HG03060 (cell line): ENCODE measurements around the gene NKIRAS2.

Experiments used
- ATAC-seq: cut with Tn5 transposase; IDR thresholded peaks from one replicate; pipeline ENCODE4 v1.9.1; 2021; ENCODE audit warnings: low read depth, moderate number of reproducible peaks; ENCODE audit not compliant: unreplicated experiment

NKIRAS2 gene

DNA sequence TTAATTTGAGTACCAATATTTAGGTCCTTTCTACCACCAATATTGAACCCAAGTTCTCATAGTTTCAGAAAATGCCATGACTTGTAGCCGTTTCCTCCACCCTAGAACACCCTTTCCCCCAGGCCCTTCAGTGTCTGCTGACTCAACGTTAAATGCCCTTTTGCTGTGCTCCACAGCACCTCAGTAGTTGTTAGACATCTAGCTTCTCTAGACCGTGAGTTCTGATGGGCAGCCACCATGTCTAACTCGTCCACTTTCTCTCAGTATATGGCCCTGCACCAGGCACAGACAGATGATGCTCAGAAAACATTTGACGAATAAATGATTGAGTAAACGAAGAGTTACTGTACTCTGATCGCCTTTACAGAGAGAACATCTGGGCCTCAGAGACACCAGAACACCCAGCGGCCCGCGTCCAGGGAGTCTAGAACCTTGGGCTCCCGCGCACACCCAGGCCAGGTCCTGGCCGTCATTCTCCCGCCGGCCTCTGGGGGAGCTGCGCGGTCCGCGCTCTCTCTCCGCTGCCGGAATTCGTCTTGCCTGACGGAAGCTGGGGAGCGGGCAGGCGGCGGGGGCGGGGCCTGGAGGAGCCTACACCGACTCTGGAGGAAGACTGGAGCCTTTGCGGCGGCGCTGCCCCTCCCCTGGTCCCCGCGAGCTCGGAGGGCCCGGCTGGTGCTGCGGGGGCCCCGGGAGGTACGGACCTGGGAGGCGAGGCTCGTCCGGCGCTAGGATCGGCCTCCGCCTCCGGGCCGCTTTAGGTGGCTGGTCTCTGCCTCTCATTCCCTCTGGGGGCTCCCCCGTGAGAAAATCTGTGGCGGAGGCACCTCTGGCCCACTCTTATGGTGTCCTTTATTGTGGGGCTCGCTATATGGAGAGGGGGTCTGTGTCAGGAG is at the start of gene NKIRAS2:
TSS of gene NKIRAS2 (plus strand) at position 582 of the 896 bp plus-strand sequence. CDS start 1,488 bp downstream, outside the sequence.
- ATAC-seq: no peak

DNA sequence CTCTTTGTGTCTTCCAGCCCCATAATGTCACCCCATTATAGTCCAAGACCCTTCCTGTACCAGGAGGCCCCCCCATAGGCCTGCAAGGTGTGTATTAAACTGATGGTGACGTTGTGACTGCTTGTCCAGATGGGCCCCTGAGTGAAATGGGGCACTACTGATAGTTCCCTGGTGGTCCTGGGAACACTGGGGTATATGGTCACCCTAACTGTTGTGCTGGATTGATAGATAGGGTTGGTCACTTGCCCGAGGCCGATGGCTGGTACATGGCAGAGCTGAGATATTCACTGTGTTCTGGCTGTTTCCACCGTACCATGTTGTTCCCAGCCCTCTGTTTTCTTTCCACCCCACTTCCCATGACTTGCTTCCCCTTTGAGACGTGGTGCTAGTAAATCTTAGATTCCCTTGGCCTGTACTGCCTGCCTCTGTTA is 49.0 kb upstream of the NKIRAS2 start:
- no peak for ATAC-seq

DNA sequence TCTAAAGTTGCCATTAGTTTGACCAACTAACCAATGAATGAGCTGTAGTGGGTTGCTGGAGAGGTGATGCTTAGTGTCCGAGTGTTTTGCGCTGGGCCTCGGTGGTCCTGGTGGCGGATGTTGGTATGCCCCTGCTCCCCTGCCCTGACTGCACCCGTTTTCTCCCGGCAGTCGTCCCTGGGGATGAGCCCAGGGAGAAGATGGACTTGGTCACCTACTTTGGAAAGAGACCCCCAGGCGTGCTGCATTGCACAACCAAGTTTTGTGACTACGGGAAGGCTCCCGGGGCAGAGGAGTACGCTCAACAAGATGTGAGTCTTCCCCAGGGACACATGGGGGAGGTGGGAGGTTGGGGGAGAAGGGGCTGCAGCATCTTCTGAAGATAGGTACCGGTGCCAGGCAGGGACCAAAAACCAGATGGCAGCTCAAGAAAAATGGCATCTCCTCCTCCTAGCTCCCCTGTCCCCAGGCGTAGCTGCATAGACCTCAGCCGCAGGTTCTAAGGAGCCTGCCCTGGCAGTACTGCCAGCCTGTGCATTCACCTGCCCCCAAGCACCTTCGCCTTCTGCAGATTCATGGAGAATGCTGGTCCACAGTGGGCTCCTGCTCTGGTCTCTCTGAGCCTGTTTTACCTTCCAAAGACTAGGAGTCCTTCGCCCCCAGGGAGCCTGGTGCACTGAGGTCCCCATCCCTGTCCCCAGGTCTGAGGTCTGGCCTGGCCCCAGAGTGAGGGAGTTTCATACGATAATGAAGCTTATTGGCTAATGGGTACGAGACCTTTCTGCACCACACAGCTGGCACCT is 48.0 kb upstream of the NKIRAS2 start:
- ATAC-seq: no peak

DNA sequence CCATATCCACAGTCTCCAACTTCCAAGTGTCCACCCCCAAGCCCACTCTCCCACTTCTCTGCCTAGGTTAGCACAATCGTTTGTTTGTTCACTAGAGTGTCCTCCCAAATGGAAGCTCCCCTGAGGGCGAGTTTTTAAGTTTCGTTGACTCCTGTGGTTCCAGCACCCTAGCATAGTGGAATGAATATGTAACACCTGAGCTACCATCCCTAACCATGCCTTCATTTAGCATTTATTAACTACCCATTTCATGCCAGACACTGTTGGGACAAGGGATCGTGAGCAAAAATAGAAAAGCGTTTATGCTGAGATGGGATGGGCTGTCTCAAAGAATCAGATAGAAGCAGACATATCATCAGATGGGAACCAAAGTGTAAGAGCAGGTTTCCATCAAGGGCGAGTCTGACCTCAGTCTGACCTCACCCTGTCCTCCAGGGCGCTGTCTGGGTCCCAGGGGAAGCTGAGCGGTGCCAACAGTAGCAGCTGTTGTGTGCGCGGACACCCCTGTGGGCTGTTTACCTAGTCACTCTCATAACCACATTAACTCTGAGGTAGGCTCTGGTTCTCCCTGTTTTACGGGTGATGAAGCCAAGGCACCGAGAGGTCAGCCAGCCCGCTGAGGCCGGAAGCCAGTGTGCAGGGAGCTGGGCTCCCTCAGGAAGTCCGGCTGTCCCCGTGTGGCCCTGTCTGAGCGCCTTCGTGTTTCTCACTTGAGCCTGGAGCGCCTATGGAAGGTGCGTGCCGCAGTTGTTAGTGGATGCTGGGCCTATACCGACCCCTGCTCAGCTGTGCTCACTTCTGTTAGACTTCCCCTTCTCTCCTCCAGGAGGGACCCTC is 47.1 kb upstream of the NKIRAS2 start:
- no peak for ATAC-seq

DNA sequence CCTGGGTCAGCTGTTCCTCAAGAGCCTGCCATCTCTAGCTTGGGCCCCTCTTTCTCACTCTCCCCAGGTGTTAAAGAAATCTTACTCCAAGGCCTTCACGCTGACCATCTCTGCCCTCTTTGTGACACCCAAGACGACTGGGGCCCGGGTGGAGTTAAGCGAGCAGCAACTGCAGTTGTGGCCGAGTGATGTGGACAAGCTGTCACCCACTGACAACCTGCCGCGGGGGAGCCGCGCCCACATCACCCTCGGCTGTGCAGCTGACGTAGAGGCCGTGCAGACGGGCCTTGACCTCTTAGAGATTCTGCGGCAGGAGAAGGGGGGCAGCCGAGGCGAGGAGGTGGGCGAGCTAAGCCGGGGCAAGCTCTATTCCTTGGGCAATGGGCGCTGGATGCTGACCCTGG is 46.5 kb upstream of the NKIRAS2 start:
- no peak for ATAC-seq

DNA sequence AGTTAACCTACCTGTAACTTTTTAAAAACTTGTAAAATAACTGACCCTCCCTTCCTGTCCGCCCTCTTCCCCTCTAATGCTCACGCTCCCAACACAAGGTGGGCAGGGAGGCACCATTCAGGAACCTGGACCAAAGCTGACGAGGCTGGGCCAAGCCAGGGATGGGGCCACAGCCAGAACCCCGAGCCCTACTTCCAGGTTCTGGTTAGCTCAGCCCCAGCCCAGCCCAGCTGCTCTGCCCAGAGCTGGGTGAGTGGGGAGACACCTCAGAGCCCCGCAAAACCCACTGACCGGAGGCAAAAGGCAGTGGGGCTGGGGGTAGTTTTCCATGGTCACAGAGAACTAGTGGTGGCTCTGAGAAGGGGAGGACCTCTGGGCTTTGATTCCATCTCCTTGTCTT is 45.9 kb upstream of the NKIRAS2 start:
- ATAC-seq: no peak

DNA sequence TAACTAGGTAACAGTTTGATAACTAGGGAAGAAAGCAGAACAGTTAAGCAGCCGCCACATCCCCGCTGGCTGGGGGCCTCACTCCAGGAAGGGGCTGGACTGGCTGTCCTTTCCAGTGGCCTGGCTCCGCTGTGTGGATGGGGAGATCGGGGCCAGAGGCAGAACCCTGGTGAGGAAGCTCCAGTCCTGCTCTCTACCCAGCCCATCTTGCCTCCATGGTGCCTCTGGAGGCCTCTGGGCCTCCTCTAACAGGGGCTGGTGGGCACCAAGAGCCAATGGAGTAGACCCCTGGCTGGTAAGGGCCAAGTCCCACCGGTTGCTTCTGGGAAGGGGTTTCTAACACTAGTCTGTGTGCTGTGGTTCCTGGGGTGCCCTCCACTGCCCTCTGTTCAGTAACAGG is 45.2 kb upstream of the NKIRAS2 start:
- ATAC-seq: no peak

DNA sequence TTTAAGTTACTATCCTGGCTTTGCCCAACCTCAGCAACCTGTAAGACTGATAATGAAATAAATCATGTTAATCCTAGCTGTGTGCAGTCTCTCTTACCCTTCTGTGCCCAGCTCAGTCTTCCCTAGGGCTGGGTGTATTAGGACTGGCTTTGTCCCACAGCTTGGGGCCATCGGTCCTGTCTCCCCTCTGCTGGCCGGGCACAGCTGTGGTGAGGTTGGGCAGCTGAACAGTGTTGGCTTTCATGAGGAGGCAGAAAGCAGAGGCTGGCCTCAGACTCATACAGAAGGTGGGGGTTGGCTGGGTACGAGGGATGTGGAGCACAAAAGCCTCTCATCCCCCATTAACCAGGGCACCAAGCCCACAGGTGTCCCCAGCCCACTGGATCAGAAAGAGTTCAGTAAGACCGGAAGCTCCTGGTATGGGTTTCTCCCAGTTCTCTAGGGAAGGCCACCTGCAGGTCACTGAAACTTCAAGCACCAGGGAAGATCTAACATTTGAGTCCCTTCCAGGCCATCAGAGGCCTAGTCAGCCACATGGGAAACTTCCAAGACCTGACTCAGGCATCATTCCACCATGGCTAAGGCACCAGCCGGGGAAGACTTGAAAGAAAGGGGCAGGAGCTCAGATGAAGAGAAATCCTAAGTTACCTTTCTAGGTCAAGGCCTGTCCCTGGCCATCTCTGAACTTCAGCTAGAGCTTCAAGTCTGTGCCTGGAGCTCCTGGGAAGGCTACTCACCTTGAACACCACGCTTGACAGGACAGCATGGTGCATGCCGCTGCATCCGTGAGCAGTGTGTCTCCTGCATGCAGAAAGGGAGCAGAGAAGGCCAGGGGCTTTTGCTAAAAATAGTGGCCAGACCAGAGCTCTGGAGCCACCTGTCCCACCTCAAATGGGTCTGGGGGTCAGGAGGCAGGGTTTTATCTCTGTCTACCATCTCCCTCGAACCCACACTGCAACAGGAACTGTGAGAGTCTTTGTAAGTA is 44.5 kb upstream of the NKIRAS2 start:
- ATAC-seq: no peak

DNA sequence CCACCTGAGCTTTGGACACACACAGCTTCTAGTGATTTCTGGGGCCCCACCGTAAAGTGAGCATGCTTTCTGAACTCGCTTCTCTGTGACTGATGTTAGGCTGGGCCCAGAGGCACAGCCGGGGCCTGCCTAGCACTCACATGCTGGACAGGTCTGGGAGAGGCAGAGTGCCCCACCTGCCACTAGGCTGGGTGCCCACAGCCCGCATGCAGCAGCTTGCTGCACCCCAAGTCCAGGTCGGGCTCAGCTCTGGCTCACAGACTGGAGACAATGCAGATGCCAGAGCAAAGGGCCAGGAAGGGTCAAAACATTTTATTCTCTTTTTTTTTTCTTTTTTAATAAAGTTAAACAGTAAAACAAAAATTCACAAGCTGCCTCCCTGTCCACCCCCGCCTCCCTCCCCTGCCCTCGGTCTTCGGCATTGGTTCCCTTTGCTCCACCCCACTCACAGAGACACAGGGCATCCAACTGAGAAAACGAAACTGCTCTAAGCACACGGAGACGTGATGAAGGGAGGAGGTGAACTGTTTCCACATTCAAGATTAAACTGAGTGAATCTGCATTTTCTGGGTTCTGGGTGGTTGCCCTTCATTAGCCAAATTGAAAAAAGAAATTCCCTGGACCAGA is 43.6 kb upstream of the NKIRAS2 start:
- no peak for ATAC-seq

DNA sequence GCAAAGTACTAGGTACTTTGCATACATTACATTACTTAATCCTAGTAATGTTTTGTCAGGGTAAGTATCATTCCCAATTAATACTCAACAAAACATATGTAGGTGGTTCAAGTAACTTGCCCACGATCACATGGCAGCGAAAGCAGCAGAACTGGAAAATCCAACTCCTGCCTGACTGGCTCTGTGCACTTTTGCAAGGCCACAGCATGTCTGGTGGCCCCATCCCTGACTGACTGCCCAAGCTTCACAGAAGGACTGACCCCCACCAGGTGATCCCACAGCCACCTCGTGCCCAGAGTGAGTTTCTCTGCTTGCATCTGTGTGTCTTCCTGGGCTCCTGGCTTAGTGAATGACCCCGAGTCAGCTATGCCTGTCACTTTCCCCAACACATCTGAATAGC is 41.9 kb upstream of the NKIRAS2 start:
- ATAC-seq: no peak

DNA sequence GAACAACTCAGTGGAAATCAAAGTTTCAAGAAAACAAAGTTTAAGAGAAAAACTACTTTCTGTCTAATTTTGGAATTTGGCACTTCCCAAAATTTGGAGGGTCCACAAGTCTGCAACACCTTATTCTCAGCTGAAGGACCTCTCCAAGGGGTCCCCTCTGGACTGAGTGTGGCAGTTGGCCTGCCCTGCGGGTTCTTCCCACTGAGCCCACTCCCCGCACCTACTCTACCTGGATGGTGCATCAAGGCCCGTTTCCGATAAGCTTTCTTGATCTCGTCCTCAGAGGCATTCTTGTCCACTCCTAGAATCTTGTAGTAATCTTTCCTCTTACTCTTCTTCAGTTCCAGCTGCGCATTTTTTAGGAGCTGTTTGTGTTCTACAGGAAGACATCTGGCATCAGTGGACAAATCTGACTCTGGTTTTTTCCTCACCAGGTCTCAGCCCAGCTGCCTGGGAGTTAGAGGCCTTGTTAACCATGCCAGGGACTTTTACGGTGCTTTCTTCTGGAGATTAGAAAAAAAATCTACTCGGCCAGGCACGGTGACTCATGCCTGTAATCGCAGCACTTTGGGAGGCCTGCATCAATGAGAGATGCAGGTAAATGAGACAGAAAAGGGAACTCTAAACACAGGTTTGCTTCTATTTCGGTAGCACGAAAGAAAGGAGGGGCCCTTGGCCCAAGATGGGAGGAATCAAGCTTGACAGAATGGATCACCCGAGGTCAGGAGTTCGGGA is 37.7 kb upstream of the NKIRAS2 start:
- no peak for ATAC-seq

DNA sequence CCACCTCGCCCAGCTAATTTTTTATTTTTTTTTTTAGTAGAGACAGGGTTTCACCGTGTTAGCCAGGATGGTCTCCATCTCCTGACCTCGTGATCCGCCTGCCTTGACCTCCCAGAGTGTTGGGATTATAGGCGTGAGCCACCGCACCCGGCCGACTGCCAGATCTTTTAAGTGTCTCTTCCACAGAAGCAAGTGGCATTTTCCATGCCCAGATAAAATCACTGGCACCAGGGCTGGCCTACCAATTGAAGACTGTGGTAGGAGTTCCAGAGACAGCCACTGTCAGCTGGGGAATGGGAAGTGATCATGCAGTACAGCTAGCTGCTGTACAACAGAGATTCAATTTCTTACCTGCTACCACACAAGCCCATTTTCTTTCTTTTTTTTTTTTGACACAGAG is 35.4 kb upstream of the NKIRAS2 start:
- no peak for ATAC-seq

DNA sequence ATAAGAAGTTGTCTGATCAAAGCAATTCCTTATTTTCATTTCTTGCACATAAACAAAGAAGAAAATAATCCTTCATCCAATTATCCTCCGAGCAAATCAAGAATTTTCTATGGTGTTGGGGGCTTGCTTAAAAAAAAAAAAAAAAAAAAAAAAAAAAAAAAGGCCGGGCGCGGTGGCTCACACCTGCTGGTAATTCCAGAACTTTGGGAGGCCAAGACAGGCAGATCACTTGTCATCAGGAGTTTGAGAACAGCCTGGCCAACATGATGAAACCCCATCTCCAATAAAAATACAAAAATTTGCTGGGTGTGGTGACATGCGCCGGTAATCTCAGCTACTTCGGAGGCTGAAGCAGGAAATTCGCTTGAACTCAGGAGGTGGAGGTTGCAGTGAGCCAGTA is 34.0 kb upstream of the NKIRAS2 start:
- ATAC-seq: no peak

DNA sequence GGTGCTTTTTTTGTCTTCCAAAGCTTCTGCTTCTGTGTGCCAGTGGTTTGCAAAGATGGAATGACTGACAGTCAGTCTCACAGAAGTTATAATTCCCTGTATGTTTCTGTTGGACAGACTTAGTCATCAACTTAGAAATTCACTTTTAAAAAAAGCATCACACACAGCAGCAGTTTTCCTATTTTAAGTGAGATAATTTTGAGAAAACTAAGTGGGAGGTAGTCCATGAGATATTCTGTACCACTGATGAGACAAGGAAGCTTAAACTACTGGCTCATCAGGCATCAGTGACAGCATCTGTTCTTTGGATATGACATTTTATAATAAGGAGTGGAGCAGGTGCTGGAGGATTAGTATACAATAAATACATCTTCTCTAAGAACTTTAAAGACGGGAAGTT is 33.3 kb upstream of the NKIRAS2 start:
- ATAC-seq: no peak

DNA sequence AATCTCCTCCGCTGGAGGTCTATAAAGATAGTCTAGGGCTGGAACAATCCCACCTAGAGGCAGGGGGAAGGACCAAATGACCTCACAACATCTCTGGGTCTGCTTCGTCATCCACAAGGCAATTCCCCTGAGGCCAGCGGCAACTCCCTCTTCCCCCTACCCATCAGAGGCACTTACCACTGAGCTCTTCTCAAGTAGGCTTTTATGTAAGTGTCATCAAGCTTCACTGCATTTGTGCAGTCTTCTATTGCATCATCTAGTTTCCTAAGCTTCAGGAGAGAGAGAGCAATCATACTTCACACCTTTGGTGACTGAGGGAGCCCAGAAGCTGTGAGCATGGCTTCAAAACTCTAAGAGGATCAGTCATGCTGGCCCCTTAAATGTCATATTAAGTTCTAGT is 32.2 kb upstream of the NKIRAS2 start:
- ATAC-seq: no peak

DNA sequence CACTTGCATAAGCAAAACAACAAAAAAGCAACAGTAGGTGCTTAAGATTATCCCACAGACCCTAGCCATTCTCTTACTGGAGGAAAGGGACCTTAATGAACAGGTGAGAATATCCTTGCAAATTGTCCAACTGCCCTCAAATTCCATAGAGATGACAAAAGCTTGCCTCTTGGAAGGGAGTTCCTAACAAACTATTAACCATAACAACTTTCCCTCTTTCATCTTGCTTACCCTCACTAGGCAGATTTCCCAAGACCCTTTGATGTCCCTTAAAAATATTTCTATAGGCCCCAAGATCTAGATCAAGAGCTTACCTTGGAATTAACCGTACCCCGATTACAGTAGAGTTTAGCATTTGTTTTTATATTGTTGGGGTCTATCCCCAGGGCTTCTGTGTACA is 31.5 kb upstream of the NKIRAS2 start:
- ATAC-seq: no peak

DNA sequence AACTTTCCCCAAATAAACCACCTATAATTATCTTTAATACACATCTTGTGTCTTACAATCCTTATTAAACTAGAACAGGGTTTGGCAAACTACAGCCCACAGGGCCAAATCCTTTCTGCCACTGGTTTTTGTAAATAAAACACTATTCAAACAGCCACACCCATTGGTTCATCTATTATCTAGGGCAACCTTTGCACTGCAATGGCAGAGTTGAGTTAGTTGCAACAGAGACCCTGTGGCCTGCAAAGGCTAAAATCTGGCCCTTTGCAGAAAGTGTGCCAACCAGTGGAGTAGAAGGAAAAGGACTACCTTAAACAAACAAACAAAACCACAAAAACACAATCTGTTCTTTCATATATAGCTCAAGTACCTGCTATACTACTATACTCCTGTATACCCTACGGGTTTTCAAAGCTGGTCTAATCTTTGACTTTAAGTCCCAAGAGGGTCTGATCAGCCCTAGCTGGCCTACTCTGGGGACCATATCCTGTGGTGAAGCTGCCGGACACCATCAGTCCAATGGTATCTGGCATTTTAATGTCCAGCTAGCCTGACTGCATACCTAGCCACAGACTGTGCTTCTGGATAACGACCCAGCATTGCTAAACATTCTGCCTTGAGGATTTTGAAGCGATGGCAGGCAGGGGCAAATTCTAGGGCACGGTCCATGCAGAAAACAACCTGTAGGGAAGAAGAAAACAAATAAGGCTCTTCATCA is 30.0 kb upstream of the NKIRAS2 start:
- no peak for ATAC-seq

DNA sequence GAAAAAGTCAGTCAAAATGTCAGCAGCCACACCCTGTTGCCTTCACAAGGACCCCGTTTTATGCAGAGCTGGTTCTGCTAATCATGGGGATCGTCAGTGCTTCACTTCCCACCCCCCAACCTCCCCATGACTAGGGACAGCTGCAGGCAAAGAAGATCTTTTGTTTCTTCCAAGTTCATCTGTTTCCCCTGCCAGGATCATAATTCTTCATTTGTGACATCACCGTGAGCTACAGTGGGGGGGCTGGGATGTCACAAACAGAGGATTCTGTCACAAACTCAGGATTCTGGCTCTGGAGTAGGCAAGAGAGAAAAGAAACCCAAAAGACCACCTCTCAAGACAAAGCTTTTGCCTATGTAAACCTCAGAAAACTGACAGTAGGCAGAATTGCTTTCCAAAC is 27.3 kb upstream of the NKIRAS2 start:
- ATAC-seq: no peak
